NCI-H2196 treated with DMSO at 0.1 percent for 48 hours (cell line): ENCODE results near the gene FBXO31.
"Not testable (repeated sequence)": the region's sequence is repeated elsewhere in the genome, so short reads cannot be mapped to it uniquely, and the experiment has no call there.

ENCODE experiments used
- DNase-seq: peaks from one replicate; lab custom pipeline; 2025; ENCODE audit not compliant: unreplicated experiment; lab: John Stamatoyannopoulos, UW

The FBXO31 gene

GRCh38 chr16:87411375-87412271 is 28.0 kb upstream of the FBXO31 start:
- DNase-seq: no peak

DNA sequence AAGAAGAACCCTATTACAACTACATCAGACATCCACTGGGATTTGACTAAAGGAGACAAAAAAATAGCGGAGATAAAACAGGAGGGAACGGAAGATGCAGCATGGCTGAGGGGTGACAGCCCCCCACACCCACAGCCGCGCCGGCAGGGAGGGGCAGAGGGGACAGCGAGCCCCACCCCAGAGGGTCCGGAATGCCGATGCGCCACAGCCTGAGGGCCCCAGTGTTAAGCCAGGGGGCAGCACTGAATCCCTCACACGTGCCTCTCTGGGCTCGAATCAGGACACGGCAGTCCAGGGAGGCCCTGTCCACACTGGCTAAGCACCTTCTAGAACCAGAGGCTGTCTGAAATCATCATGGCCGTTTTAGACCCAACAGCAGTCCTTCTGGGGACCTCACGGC is 27.4 kb upstream of the FBXO31 start:
- DNase-seq: no peak

GRCh38 chr16:87410530-87410929 is 27.0 kb upstream of the FBXO31 start:
- no peak for DNase-seq

GRCh38 chr16:87409781-87410180 is 26.2 kb upstream of the FBXO31 start:
- no peak for DNase-seq

DNA sequence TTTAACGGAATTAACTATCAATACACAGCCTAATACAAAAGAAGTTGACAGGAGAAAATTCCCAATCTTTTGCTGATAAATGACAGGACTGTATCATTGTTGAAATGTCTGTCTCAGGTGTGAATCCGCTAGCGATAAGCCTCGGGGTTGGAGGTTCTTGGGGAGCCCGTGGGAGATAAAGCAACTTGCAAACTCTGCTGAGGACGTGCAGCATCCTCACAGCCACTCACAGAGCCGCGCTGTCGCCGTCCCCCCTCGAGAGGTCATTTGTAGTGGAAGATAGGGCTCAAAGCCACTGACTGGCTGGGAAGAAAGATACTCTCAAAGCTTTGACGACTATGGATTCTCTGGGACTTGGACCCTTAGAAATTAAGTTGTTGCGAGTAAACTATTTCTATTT is 25.6 kb upstream of the FBXO31 start:
- DNase-seq: no peak

DNA sequence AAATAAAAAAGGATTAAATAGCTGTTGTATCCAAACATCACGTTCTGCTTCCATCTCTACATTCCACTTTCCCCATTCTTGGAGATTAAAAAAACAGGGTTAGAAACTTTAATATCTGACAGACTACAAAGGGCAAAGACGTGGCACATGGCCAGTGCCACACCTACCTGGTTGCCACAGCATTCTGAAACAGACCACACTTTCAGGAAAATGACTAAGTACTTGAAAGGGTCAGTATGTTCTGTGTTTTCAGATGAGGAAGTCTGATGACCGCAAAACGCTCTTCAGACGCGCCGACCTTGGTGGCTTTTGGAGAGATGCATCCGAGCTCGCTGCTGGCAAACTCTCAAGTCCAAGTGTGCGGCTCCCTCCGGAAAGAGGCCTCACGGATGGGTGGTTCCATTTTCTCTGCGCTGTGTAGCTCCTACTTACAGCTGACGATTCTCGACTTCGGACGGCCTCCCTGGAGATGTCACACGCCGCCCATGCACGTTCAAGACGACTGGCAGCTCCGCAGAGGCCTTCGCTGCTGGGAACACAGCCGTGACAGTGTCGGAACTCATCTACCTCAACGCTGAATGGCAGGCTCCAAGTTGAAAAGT is 24.0 kb upstream of the FBXO31 start:
- no peak for DNase-seq

- no peak for DNase-seq
Measured at GRCh38 chr16:87406495-87407088, 23.0 kb upstream of the FBXO31 start.

- no peak for DNase-seq
Measured at GRCh38 chr16:87404764-87405625, 21.4 kb upstream of the FBXO31 start.

- no peak for DNase-seq
Measured at GRCh38 chr16:87395181-87395842, 11.7 kb upstream of the FBXO31 start.

DNA sequence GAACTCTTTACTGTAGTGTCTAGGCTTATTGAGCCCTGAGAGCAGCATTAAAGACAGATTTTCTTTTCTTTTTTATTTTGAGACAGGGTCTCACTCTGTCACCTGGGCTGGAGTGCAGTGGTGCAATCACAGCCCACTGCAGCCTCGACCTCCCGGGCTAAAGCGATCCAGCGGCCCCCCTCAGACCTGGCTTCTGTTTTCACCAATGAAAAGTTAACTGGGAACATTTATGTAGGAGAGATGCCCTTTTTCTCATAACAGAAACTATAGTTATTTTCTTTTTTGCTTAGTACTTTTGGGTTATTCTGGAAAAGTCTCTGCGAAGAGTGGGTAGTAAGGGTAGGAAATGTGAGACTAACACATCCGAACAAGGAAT is 10.1 kb upstream of the FBXO31 start:
- no peak for DNase-seq

- no peak for DNase-seq
Measured at GRCh38 chr16:87392821-87393679, 9.5 kb upstream of the FBXO31 start.

GRCh38 chr16:87391950-87392820 is 8.6 kb upstream of the FBXO31 start, which contains the start of gene MAP1LC3B:
TSS of gene MAP1LC3B (plus strand) at chr16:87392336. CDS start at chr16:87392428, 92 bp downstream.
- DNase-seq: peak; percentile 72

GRCh38 chr16:87391324-87391949 is 7.9 kb upstream of the FBXO31 start:
- DNase-seq: no peak

- DNase-seq: no peak
Measured at GRCh38 chr16:87390641-87391323, 7.2 kb upstream of the FBXO31 start.

DNA sequence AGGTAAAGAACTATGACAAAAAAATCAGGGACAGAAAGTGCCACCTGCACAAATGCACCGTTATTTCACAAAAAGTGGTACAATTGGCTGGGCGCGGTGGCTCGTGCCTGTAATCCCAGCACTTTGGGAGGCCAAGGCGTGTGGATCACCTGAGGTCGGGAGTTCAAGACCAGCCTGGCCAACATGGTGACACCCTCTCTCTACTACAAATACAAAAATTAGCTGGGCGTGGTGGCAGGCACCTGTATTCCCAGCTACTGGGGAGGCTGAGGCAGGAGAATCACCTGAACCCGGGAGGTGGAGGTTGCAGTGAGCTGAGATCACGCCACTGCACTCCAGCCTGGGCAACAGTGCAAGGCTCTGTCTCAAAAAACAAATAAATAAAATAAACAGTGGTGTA is 6.3 kb upstream of the FBXO31 start:
- not testable (repeated sequence) for DNase-seq

- DNase-seq: no peak
Measured at GRCh38 chr16:87389245-87389644, 5.7 kb upstream of the FBXO31 start.

DNA sequence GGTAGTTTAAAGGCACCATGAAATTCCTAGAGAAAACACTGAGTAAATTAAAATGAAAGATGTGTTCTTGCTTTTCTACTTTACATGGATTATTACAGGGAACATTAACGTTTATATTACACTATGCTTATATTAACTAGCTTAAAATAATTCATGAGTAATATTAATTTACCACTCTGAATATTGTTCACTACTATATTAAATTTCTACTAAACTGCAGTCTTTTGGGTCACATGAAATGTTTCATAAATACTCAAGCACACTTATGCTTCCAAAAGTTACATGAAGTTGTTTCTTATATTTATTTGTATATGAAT is 5.2 kb upstream of the FBXO31 start:
- no peak for DNase-seq
